ENCODE measurements around the gene USP4. TPM values are rescaled to one million over a fixed set of nuclear protein-coding genes. Genes with fewer than 3 reads are reported as not detected.

Gene USP4
- total and polyA plus RNA-seq, 2 donors (not counting 1 experiment from before 2014, with no cell fraction given) = 60.3 to 116 TPM

GRCh38 chr3:49266410-49267095 lies 73.3 kb downstream of the USP4 start:
- Mint-ChIP-seq H3K4me1 (no peaks in the 10 kb centered on the region), H3K4me3 (no peak overlapping the region), H3K27ac (no peak overlapping the region), H3K27me3 (no peaks in the 10 kb centered on the region), H3K9me3 (ENCODE audit: insufficient read depth) (no peaks in the 10 kb centered on the region)
- Histone ChIP-seq H4K20me1 (ENCODE audit: control insufficient read depth, insufficient read depth, low read length, poor library complexity, severe bottlenecking) (no peaks in the 10 kb centered on the region), H3K4me3 (ENCODE audit: control extremely low read depth in 1 of 5, extremely low read depth in 1 of 5, insufficient read depth in 1 of 5, low read depth in 2 of 5, low read length in 4 of 5) (no peak overlapping the region), H3K4me1 (ENCODE audit: control insufficient read depth in 2 of 2, insufficient read depth in 2 of 2, low read length in 2 of 2) (no peaks in the 10 kb centered on the region), H3K36me3 (replicated peaks in 1 of 2; ENCODE audit: control extremely low read depth in 1 of 2, control insufficient read depth in 1 of 2, extremely low read depth in 1 of 2, insufficient read depth in 2 of 2, low read length in 1 of 2) (peaks cover 0 to 3% of the 10 kb centered on the region in 2 experiments), H3K27ac (ENCODE audit: low read length in 2 of 2) (no peak overlapping the region), H3K79me2 (ENCODE audit: control insufficient read depth, insufficient read depth, low read length) (no peaks in the 10 kb centered on the region), H3K4me2 (replicated peaks; ENCODE audit: low read depth, low read length, poor library complexity, severe bottlenecking) (no peak overlapping the region), H3K9ac (ENCODE audit: low read length) (no peak overlapping the region), H2AFZ (ENCODE audit: insufficient read depth, low read depth, low read length, poor library complexity, severe bottlenecking) (no peak overlapping the region), H3K27me3 (replicated peaks in 1 of 4; ENCODE audit: control extremely low read depth in 1 of 4, control insufficient read depth in 3 of 4, insufficient read depth in 4 of 4, low read length in 3 of 4) (no peaks in the 10 kb centered on the region), H3K9me3 (ENCODE audit: control extremely low read depth in 1 of 3, control insufficient read depth in 2 of 3, insufficient read depth in 1 of 3, low read length in 2 of 3) (no peaks in the 10 kb centered on the region)
- DNase-seq (no peak), ATAC-seq (ENCODE audit: low read depth) (no peak)
- no peak for TF ChIP-seq CTCF (IDR thresholded peaks at IDR 0.05)
- TF ChIP-seq EZH2 (IDR thresholded peaks at IDR 0.05; ENCODE audit: borderline replicate concordance, insufficient read depth, low read depth, low read length, poor library complexity, severe bottlenecking) = no peak
- WGBS (ENCODE audit: insufficient coverage) = 99% methylated on average over 5 of the region's 5 CpGs
- POLR2A ChIA-PET = no interaction called here
- CTCF ChIA-PET = no interaction called here
- intact Hi-C loops (cut with micrococcal nuclease) = no loop called here

- Histone ChIP-seq H3K79me2 (ENCODE audit: control insufficient read depth, insufficient read depth, low read length) (no peaks in the 10 kb centered on the region), H3K9ac (ENCODE audit: low read length) (no peak overlapping the region), H3K9me3 (ENCODE audit: control extremely low read depth in 1 of 3, control insufficient read depth in 2 of 3, insufficient read depth in 1 of 3, low read length in 2 of 3) (no peaks in the 10 kb centered on the region), H3K4me2 (replicated peaks; ENCODE audit: low read depth, low read length, poor library complexity, severe bottlenecking) (no peak overlapping the region), H3K27ac (ENCODE audit: low read length in 2 of 2) (no peak overlapping the region), H2AFZ (ENCODE audit: insufficient read depth, low read depth, low read length, poor library complexity, severe bottlenecking) (no peak overlapping the region), H3K27me3 (replicated peaks in 1 of 4; ENCODE audit: control extremely low read depth in 1 of 4, control insufficient read depth in 3 of 4, insufficient read depth in 4 of 4, low read length in 3 of 4) (no peaks in the 10 kb centered on the region), H4K20me1 (ENCODE audit: control insufficient read depth, insufficient read depth, low read length, poor library complexity, severe bottlenecking) (no peaks in the 10 kb centered on the region), H3K4me1 (ENCODE audit: control insufficient read depth in 2 of 2, insufficient read depth in 2 of 2, low read length in 2 of 2) (no peaks in the 10 kb centered on the region), H3K4me3 (ENCODE audit: control extremely low read depth in 1 of 5, extremely low read depth in 1 of 5, insufficient read depth in 1 of 5, low read depth in 2 of 5, low read length in 4 of 5) (no peak overlapping the region), H3K36me3 (replicated peaks in 1 of 2; ENCODE audit: control extremely low read depth in 1 of 2, control insufficient read depth in 1 of 2, extremely low read depth in 1 of 2, insufficient read depth in 2 of 2, low read length in 1 of 2) (no peaks in the 10 kb centered on the region)
- intact Hi-C loops (cut with micrococcal nuclease) = no loop called here
- no peak for DNase-seq
- H3K9me3 Mint-ChIP-seq (ENCODE audit: insufficient read depth) = no peaks in the 10 kb centered on the region
- 95% methylated on average over 10 of the region's 10 CpGs for WGBS (ENCODE audit: insufficient coverage)
- ATAC-seq (ENCODE audit: low read depth) = no peak
- POLR2A ChIA-PET = no interaction called here
- H3K27ac Mint-ChIP-seq = no peak overlapping the region
- TF ChIP-seq EZH2 (IDR thresholded peaks at IDR 0.05; ENCODE audit: borderline replicate concordance, insufficient read depth, low read depth, low read length, poor library complexity, severe bottlenecking) (no peak), CTCF (IDR thresholded peaks at IDR 0.05) (no peak)
- H3K27me3 Mint-ChIP-seq = no peaks in the 10 kb centered on the region
- H3K4me3 Mint-ChIP-seq = no peak overlapping the region
- CTCF ChIA-PET = no interaction called here
- H3K4me1 Mint-ChIP-seq = no peaks in the 10 kb centered on the region
These were observed 74.0 kb downstream of the USP4 start for GRCh38 chr3:49265661-49266386.
